Stimulated activated naive CD4-positive, alpha-beta T cell treated with Interleukin-2 at 50 U/mL for 16 hours (primary cell): ENCODE data around the gene FICD.

Experiments
- DNase-seq: peaks from one replicate; lab custom pipeline; 2025; lab: John Stamatoyannopoulos, UW

The FICD gene

DNA sequence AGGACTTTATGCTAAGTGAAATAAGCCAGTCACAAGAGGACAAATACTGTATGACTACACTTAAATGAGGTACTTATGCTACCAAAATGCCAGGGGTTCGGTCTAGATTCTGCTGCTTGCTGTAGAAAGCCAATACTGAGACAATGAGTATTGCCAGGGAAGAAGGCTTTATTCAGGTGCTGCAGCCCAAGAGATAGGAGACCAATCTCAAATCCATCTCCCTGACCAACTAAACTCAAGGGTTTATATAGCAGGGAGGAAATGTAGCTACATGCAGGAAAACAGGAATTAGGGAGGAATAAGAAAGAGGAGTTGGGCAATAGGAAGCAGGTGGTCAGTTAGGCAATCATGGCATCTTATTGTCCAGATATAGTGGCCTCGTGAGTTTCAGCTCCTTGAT is 12.2 kb upstream of the FICD start:
- no peak for DNase-seq

GRCh38 chr12:108505129-108505528 is 9.9 kb upstream of the FICD start:
- no peak for DNase-seq

DNA sequence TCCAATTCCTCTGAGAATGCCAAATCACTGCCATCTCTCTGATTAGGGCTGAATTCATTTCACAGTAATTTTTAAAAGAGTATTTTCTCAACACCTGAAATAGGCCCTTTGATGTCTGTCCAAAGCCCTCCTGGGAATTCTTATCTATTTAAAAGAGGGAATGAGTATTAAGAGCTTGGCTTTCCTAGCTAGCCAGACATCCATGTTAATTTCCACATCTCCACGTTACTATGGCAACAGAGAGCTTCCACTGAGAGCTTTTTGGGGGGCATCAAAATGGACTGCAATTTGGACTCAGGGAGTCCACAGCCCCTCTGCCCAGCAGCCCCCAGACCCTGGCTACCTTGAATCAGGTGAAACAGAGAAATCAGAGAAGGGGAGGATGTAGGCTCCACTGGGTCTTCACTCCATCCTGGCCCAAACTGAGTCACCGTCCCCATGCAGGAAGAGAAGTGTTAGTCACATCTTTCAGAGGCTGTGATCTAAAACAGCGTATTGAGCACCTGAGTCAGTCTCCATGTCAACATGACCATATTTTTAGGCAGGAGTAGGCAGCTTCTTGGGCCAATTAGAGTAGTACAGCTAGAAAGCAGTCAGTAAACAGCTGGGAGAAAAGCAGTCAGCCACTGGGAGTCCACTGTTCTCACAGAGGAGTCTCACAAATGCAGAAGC is 7.0 kb upstream of the FICD start:
- no peak for DNase-seq

DNA sequence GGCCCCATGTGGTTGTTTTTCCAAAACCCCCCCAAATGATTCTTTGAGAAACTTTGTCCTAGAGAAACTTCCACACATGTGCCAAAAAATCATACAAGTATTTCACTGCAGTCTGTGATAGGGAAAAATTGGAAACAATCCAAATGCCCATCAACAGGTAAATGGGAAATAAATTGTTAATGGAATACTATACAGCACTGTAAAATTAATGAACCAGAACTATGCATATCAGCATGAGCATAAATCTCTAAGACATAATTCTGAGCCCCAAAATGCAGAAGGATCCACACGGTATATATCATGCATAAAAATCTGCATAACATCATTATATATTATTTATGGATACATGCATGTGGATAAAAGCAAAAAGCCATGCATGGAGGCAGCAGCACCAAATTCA is 5.3 kb upstream of the FICD start:
- DNase-seq = no peak

DNA sequence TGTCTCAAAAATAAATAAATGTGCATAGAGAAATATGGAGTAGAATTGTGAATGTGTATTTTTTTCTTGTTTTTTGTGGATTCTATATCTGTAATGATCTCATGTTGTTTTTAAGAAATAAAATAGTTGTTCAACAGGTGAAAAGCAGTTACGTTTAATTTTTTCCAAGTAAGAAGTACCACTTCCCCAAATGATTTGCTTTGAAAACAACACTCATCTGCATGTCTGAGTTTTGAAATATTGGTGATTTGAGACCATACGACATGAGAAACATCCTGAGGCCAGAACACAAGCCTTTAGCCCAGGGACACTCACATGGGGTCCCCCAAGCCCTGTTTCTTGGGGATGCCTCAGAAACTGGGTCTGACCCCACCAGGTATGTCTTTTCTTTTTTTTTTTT is 4.2 kb upstream of the FICD start:
- DNase-seq = no peak

DNA sequence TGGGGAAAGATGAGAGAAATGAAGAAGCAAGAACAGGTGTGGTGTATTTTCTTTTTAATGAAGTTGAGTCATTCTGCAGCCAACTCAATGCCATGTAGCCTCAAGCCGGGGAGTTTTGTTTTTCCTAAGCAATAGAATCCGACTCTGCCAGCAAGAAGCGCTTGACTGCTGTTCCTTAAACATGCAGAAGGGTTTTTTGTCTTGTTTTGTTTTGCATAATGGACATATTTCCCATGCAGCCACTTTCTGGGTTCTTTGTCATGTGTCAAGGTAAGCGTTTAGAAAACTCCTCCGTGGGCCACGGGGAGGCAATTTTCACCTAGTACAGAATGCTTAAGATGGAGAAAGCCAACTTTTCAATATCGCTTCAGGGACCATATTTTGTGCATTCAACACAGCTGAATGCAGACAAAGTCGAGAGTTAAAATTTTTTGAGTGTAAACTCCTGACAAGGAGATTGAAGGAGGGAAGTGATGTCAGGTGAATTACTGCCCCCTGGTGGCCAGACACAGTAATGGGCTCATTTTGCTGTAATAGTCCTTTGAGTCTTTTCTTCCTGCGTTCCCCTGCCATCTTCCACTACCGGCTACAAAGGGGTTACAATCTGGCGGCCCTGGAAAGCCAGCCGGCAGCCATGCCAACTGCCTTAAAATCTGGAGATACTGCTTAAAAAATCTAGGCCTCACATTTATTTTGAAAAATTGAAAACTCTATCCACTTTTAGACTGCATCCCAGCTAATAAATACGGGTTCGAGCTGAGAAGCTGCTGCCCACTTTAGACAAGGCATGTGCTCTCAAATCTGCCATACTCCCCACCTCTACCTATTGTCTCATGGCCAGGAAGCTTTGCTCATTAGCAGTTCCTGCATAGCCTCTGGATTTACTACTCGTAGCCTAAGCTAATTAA is 3.2 kb upstream of the FICD start:
- DNase-seq = peak; percentile 68

GRCh38 chr12:108514468-108514972 is 557 bp upstream of the FICD start:
- no peak for DNase-seq

DNA sequence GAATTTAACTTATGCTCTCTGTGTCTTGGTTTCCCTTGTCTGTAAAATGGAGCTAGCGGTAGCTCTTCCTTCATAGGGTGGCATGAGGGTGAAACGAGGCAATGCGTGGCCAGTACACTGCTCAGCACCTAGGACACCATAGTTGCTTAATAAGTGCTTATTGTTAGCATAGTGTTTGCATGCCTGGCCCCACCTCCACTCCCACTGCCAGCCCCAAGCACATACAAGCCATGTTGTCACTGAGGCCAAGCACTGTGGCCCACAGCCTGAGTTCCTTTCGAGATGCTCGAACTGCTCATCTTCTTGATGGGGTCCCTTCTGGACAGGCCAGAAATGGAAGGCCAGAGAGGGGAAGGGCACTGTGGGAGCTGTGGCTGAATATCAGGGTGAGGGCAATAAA is 839 bp downstream of the FICD start:
- DNase-seq = no peak

GRCh38 chr12:108516511-108517275 is 1.6 kb downstream of the FICD start:
- DNase-seq = no peak

GRCh38 chr12:108517288-108518100 is 2.4 kb downstream of the FICD start:
- no peak for DNase-seq

GRCh38 chr12:108518101-108518715 is 3.1 kb downstream of the FICD start:
- DNase-seq = no peak

DNA sequence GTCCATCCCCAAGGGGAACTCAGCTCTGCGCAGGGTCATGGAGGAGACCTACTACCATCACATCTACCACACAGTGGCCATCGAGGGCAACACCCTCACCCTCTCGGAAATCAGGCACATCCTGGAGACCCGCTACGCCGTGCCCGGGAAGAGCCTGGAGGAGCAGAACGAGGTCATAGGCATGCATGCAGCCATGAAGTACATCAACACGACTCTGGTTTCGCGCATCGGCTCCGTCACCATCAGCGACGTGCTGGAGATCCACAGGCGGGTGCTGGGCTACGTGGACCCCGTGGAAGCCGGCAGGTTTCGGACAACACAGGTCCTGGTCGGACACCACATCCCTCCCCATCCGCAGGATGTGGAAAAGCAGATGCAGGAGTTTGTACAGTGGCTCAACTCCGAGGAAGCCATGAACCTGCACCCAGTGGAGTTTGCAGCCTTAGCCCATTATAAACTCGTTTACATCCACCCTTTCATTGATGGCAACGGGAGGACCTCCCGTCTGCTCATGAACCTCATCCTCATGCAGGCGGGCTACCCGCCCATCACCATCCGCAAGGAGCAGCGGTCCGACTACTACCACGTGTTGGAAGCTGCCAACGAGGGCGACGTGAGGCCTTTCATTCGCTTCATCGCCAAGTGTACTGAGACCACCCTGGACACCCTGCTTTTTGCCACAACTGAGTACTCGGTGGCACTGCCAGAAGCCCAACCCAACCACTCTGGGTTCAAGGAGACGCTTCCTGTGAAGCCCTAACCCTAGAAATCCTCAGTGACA is 3.8 kb downstream of the FICD start:
- DNase-seq = no peak

DNA sequence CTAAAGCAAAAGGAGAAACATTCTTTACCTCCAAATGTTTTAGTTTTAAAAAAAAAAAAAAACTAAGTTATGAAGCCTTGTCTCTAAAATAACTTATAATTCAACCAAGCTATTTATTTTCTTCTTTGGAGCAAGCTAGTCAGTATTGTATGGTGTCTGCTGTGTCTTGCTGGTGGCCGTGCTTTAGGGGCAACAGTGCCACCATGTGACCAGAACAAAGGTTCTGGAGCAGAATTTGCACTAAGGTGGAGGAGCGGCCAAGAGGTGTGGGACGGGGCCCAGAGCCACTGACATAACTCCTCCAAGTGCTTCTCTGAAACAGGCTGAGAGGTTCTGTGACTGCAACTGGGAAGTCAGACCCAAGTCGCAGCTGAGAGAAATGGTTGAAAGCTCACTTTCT is 4.5 kb downstream of the FICD start:
- DNase-seq = no peak

- no peak for DNase-seq
Observed at GRCh38 chr12:108523365-108523764, 8.3 kb downstream of the FICD start.

GRCh38 chr12:108525681-108526080 is 10.6 kb downstream of the FICD start:
- no peak for DNase-seq

DNA sequence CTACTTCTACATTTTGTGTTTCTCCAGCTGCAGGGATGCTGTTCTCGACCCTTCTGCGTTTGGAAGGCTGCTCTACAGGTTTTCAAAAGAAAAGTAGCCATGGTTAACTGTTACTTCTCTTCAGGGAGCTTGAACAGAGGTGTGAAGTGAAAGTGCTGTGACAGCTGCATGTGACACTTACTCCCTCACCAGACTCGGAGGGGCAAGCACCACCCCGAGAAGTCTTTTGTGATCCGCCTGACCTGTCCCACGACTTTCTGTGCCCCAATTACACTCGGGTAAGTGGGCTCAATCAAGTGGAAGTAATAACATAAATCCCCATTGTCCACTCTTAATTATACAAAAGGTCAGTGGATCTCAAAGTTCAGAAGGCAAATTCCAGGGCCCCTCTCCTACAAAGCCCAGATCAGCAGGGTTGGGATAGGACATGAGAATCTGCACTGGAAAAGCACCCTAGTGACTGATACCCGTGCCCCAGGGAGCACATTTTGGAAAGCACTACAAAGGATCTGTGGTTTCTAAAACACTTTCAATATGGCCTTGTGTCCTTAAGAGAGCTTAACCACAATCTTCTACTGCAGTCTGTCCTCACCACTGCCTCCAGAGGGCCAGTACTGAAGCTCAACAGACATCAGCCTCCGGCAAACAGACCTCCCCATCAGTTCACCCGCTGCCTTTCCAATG is 11.5 kb downstream of the FICD start:
- no peak for DNase-seq

- no peak for DNase-seq
Observed at GRCh38 chr12:108527166-108527496, 12.1 kb downstream of the FICD start.

DNA sequence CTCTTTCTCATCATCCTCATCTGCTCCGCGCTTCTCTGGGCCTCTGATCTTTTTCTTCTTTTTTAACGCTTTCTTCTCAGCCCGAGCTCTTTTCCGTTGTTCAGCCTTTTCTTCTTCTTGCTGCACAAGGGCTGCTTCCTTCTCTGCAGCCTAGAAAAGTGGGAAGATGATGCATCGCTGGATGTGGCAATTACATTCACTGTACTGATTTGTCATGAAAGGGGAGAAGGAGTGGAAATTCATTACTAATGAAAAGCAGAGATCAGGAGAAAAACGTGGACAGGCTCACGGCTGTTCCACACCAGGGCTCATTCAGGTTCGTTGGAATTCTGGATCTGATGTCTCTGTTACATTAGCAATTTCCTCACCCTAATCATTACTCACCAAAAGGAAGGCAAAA is 15.1 kb downstream of the FICD start:
- no peak for DNase-seq

GRCh38 chr12:108531929-108532848 is 17.1 kb downstream of the FICD start:
- DNase-seq = no peak
